ENCODE results near the gene CTSA. TPM values are rescaled to one million over a fixed set of nuclear protein-coding genes. Genes with fewer than 3 reads are reported as not detected.

Gene CTSA
- total and polyA plus RNA-seq, 4 donors = 37.9 to 175 (median 112) TPM

GRCh38 chr20:45918182-45918737 is 27.1 kb downstream of the CTSA start:
- ATAC-seq (ENCODE audit: low FRiP score) (no peak), DNase-seq (no peak)
- intact Hi-C loops (cut with DNase I) = no loop called here
- H3K27ac ChIP-seq (ENCODE audit: low read depth in 1 of 2, low read length in 2 of 2) = no peak overlapping the region
- WGBS, 2 donors = 78 to 80% methylated on average over 5 of the region's 5 CpGs
- H3K9me3 ChIP-seq (ENCODE audit: control insufficient read depth, low read length) = no peaks in the 10 kb centered on the region
- no peak overlapping the region for H3K4me3 ChIP-seq (ENCODE audit: low read length in 2 of 2)
- no peaks in the 10 kb centered on the region for H3K4me1 ChIP-seq (ENCODE audit: control insufficient read depth in 1 of 2, insufficient read depth in 2 of 2, low read length in 2 of 2)
- no peaks in the 10 kb centered on the region for H3K27me3 ChIP-seq (ENCODE audit: control insufficient read depth in 1 of 2, insufficient read depth in 2 of 2, low read length in 1 of 2)
- H3K36me3 ChIP-seq (ENCODE audit: control insufficient read depth in 1 of 2, insufficient read depth in 2 of 2, low read length in 1 of 2) = no peaks in the 10 kb centered on the region

GRCh38 chr20:45918779-45919537 is 27.8 kb downstream of the CTSA start:
- intact Hi-C loops (cut with DNase I) = no loop called here
- H3K36me3 ChIP-seq (ENCODE audit: control insufficient read depth in 1 of 2, insufficient read depth in 2 of 2, low read length in 1 of 2) = no peaks in the 10 kb centered on the region
- WGBS, 2 donors = 88% methylated on average over 12 of the region's 12 CpGs
- no peaks in the 10 kb centered on the region for H3K27me3 ChIP-seq (ENCODE audit: control insufficient read depth in 1 of 2, insufficient read depth in 2 of 2, low read length in 1 of 2)
- H3K27ac ChIP-seq (ENCODE audit: low read depth in 1 of 2, low read length in 2 of 2) = no peak overlapping the region
- no peaks in the 10 kb centered on the region for H3K9me3 ChIP-seq (ENCODE audit: control insufficient read depth, low read length)
- H3K4me3 ChIP-seq (ENCODE audit: low read length in 2 of 2) = no peak overlapping the region
- no peaks in the 10 kb centered on the region for H3K4me1 ChIP-seq (ENCODE audit: control insufficient read depth in 1 of 2, insufficient read depth in 2 of 2, low read length in 2 of 2)
- ATAC-seq (ENCODE audit: low FRiP score) = peak; percentile 16
- DNase-seq = no peak

GRCh38 chr20:45919542-45920399 is 28.6 kb downstream of the CTSA start:
- whole genome bisulfite sequencing, 2 donors = 14 to 20% methylated on average over 11 of the region's 11 CpGs
- peak; percentile 86 for ATAC-seq (ENCODE audit: low FRiP score)
- peak in 1 of 2 donors; percentile 84 for DNase-seq
- Histone ChIP-seq H3K4me1 (ENCODE audit: control insufficient read depth in 1 of 2, insufficient read depth in 2 of 2, low read length in 2 of 2) (no peaks in the 10 kb centered on the region), H3K27ac (ENCODE audit: low read depth in 1 of 2, low read length in 2 of 2) (no peak overlapping the region), H3K27me3 (ENCODE audit: control insufficient read depth in 1 of 2, insufficient read depth in 2 of 2, low read length in 1 of 2) (no peaks in the 10 kb centered on the region), H3K9me3 (ENCODE audit: control insufficient read depth, low read length) (no peaks in the 10 kb centered on the region), H3K36me3 (ENCODE audit: control insufficient read depth in 1 of 2, insufficient read depth in 2 of 2, low read length in 1 of 2) (no peaks in the 10 kb centered on the region), H3K4me3 (ENCODE audit: low read length in 2 of 2) (no peak overlapping the region)
- intact Hi-C loops (cut with DNase I) = no loop called here

- no peak for DNase-seq
- Histone ChIP-seq H3K9me3 (ENCODE audit: control insufficient read depth, low read length) (no peaks in the 10 kb centered on the region), H3K4me1 (ENCODE audit: control insufficient read depth in 1 of 2, insufficient read depth in 2 of 2, low read length in 2 of 2) (no peaks in the 10 kb centered on the region), H3K4me3 (ENCODE audit: low read length in 2 of 2) (no peak overlapping the region), H3K27ac (ENCODE audit: low read depth in 1 of 2, low read length in 2 of 2) (no peak overlapping the region), H3K36me3 (ENCODE audit: control insufficient read depth in 1 of 2, insufficient read depth in 2 of 2, low read length in 1 of 2) (no peaks in the 10 kb centered on the region), H3K27me3 (ENCODE audit: control insufficient read depth in 1 of 2, insufficient read depth in 2 of 2, low read length in 1 of 2) (no peaks in the 10 kb centered on the region)
- 74 to 76% methylated on average over 9 of the region's 9 CpGs for WGBS, 2 donors
- no peak for ATAC-seq (ENCODE audit: low FRiP score)
- intact Hi-C loops (cut with DNase I) = no loop called here
Measured at GRCh38 chr20:45920462-45921336, 29.6 kb downstream of the CTSA start.

- no peaks in the 10 kb centered on the region for H3K27me3 ChIP-seq (ENCODE audit: control insufficient read depth in 1 of 2, insufficient read depth in 2 of 2, low read length in 1 of 2)
- no peaks in the 10 kb centered on the region for H3K9me3 ChIP-seq (ENCODE audit: control insufficient read depth, low read length)
- no peaks in the 10 kb centered on the region for H3K4me1 ChIP-seq (ENCODE audit: control insufficient read depth in 1 of 2, insufficient read depth in 2 of 2, low read length in 2 of 2)
- ATAC-seq (ENCODE audit: low FRiP score) = no peak
- intact Hi-C loops (cut with DNase I) = no loop called here
- H3K4me3 ChIP-seq (ENCODE audit: low read length in 2 of 2) = no peak overlapping the region
- no peaks in the 10 kb centered on the region for H3K36me3 ChIP-seq (ENCODE audit: control insufficient read depth in 1 of 2, insufficient read depth in 2 of 2, low read length in 1 of 2)
- DNase-seq = no peak
- WGBS, 2 donors = 86 to 87% methylated on average over 11 of the region's 11 CpGs
- H3K27ac ChIP-seq (ENCODE audit: low read depth in 1 of 2, low read length in 2 of 2) = no peak overlapping the region
Measured at GRCh38 chr20:45921337-45922189, 30.4 kb downstream of the CTSA start.

GRCh38 chr20:45924391-45925261 is 33.5 kb downstream of the CTSA start:
- 35 to 39% methylated on average over 21 of the region's 21 CpGs for WGBS, 2 donors
- intact Hi-C loops (cut with DNase I) = no loop called here
- Histone ChIP-seq H3K27me3 (ENCODE audit: control insufficient read depth in 1 of 2, insufficient read depth in 2 of 2, low read length in 1 of 2) (no peaks in the 10 kb centered on the region), H3K9me3 (ENCODE audit: control insufficient read depth, low read length) (no peaks in the 10 kb centered on the region), H3K36me3 (ENCODE audit: control insufficient read depth in 1 of 2, insufficient read depth in 2 of 2, low read length in 1 of 2) (no peaks in the 10 kb centered on the region), H3K4me3 (ENCODE audit: low read length in 2 of 2) (no peak overlapping the region), H3K4me1 (ENCODE audit: control insufficient read depth in 1 of 2, insufficient read depth in 2 of 2, low read length in 2 of 2) (no peaks in the 10 kb centered on the region), H3K27ac (ENCODE audit: low read depth in 1 of 2, low read length in 2 of 2) (no peak overlapping the region)
- ATAC-seq (ENCODE audit: low FRiP score) = peak; percentile 52
- DNase-seq = peak in 1 of 2 donors; percentile 73

GRCh38 chr20:45925821-45926506 is 34.8 kb downstream of the CTSA start:
- no peak overlapping the region for H3K4me3 ChIP-seq (ENCODE audit: low read length in 2 of 2)
- H3K27me3 ChIP-seq (ENCODE audit: control insufficient read depth in 1 of 2, insufficient read depth in 2 of 2, low read length in 1 of 2) = no peaks in the 10 kb centered on the region
- intact Hi-C loops (cut with DNase I) = no loop called here
- DNase-seq (no peak), ATAC-seq (ENCODE audit: low FRiP score) (no peak)
- no peaks in the 10 kb centered on the region for H3K36me3 ChIP-seq (ENCODE audit: control insufficient read depth in 1 of 2, insufficient read depth in 2 of 2, low read length in 1 of 2)
- H3K9me3 ChIP-seq (ENCODE audit: control insufficient read depth, low read length) = no peaks in the 10 kb centered on the region
- no peaks in the 10 kb centered on the region for H3K4me1 ChIP-seq (ENCODE audit: control insufficient read depth in 1 of 2, insufficient read depth in 2 of 2, low read length in 2 of 2)
- 51% methylated on average over 9 of the region's 9 CpGs for WGBS, 2 donors
- no peak overlapping the region for H3K27ac ChIP-seq (ENCODE audit: low read depth in 1 of 2, low read length in 2 of 2)

All from aorta (tissue), 5 donors.